Measurements from ENCODE around the gene DUSP2.
A peak's percentile ranks its signal among the peaks of the same experiment; 100 is the strongest.

Gene DUSP2

DNA sequence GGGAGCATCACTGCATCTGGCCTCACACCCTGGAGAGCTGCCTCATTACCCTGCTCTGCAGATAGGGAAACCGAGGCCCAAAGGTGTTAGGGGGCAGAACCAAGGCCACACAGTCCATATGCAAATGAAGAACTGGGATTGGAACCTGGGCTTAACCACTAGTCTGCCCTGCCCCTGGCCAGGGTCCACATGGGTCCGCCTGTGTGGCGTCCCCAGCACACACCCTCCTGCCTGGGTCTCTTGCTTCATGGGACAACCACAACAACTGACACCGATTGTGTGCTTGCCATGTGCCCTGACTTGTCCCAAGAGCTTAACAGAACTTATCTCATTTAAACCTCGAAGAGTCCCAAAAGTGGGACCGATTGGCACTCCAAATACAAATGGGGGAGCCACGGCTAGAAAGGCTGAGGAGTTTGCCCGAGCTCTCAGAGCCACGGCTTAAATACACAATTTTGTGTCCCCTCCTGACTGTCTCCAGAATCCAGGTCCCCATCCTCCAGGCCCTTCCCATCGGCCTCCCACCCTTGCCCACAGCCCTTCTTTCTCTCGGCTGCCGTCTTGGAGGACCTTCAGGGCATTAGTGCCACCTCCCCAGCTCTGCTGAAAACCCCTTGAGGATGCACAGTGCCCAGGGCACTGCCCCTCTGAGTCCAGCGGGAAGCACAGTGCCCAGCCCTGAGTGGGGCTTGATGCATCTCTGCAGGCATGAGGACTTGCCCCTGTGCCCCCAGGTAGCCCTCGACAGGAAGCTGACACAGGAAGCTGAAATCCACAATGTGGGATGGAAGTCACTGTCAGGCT lies 5.8 kb upstream of the DUSP2 start:
- H3K27ac ChIP-seq = no peak overlapping the region
- no peak for TF ChIP-seq ZFX (IDR thresholded peaks at IDR 0.05; ENCODE audit: borderline replicate concordance)
- TF ChIP-seq, protein P1, sequence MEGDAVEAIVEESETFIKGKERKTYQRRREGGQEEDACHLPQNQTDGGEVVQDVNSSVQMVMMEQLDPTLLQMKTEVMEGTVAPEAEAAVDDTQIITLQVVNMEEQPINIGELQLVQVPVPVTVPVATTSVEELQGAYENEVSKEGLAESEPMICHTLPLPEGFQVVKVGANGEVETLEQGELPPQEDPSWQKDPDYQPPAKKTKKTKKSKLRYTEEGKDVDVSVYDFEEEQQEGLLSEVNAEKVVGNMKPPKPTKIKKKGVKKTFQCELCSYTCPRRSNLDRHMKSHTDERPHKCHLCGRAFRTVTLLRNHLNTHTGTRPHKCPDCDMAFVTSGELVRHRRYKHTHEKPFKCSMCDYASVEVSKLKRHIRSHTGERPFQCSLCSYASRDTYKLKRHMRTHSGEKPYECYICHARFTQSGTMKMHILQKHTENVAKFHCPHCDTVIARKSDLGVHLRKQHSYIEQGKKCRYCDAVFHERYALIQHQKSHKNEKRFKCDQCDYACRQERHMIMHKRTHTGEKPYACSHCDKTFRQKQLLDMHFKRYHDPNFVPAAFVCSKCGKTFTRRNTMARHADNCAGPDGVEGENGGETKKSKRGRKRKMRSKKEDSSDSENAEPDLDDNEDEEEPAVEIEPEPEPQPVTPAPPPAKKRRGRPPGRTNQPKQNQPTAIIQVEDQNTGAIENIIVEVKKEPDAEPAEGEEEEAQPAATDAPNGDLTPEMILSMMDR (IDR thresholded peaks at IDR 0.05) = no peak

DNA sequence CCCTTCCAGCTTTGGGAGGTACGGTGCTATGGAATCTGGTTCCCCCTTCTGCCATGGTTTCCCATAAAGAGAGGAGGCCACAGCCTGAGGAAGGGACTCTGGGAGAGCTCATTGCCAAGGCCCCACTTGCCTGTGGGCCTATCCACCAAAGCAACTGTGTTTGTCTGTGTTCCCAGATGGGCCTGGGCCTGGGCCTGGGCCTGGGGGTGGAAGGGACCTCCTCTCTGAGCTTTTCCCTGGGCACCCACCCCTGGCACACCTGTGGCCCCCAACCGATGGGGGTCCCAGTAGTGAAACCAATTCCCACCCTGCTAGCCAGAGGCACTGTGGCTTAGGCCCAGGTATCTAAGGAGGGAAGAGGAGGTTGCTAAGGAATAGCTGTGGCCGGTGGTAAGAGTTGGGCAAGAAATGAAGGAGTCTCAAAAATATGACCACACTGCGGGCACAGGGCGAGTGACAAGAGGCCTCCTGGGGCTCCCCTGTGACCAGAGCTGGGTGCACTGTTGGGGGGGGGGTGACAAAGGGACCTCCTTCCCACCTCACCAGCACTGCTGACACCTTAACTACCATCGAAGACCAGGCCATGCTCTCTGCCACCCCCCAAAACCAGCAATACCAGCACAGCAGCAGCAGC lies 4.9 kb upstream of the DUSP2 start:
- no peak overlapping the region for H3K27ac ChIP-seq

DNA sequence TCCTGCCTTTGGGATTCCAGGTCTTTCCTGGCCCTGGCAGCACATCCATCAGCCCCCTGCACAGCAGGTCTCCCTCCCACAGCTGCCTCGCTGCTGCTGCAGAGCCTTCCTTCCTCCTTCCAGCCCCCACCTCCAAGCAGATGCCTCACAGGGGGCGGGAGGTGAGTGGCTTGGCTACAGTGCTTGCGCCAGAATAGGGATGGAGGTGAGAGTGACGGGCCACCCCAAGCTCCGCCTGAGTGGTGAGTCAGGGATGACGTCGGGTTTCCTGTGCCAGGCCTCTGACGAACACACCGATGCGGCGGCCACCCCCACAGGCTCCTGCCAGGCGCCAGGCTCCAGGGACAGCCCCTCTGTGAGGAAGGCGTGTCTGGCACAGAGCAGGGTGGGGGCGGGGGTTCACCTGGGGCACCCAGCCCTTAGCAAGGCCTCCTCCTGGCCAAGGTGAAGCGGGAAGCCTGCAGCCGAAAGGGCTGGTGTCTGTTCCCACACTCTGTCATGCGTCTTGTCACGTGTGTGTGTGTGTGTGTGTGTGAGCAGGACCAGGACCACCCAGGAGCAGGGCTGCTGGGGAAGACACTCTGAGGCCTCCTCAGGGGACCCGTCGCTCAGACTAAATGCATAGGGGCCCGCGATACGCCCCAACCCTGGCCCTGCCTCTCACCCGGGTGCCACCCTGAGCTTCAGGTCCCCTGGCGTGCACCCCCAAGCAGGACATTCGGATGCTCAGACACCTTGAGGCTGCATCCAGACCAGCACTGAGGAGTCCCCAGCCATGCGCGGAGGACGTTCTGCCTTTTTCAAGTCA lies 3.4 kb upstream of the DUSP2 start:
- H3K27ac ChIP-seq = peak overlapping the region; percentile 83
- TF ChIP-seq, protein P1 (IDR thresholded peaks at IDR 0.05) = no peak
- TF ChIP-seq ZFX (IDR thresholded peaks at IDR 0.05; ENCODE audit: borderline replicate concordance) = no peak

More for the DNA sequence above, 4.9 kb upstream of the DUSP2 start:
- no peak for TF ChIP-seq ZFX (IDR thresholded peaks at IDR 0.05; ENCODE audit: borderline replicate concordance)
- TF ChIP-seq, protein P1 (IDR thresholded peaks at IDR 0.05) = no peak

DNA sequence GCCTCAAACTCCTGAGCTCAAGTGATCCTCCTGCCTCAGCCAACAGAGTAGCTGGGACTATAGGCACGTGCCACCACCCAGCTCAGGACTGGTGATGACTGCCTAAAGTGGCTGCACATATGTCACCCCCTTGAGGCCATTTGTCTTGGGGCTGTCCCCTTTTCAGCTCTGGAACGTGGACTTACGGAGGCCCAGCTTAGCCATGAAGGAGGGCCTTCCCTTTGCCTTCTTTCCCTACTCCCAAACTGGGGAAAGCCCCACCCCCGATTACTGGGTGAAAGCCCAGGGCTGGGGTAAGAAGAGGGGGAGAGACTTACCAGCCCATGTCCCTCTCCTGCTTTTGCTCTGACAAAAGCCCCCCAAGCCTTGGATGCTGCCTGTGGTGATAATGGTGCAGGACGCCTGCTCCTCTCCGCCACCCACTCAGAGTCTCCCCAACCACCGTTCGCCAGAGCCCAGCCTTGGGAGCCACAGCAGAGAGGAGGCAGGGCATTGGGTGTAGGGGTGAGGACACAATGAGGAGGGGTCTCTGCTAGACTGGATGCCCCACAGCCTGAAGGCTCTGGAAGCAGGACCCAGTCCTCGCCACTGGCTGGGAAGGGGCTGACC lies 2.5 kb upstream of the DUSP2 start:
- peak overlapping the region; percentile 83 for H3K27ac ChIP-seq
- TF ChIP-seq, protein P1 (IDR thresholded peaks at IDR 0.05) = no peak
- TF ChIP-seq ZFX (IDR thresholded peaks at IDR 0.05; ENCODE audit: borderline replicate concordance) = no peak

DNA sequence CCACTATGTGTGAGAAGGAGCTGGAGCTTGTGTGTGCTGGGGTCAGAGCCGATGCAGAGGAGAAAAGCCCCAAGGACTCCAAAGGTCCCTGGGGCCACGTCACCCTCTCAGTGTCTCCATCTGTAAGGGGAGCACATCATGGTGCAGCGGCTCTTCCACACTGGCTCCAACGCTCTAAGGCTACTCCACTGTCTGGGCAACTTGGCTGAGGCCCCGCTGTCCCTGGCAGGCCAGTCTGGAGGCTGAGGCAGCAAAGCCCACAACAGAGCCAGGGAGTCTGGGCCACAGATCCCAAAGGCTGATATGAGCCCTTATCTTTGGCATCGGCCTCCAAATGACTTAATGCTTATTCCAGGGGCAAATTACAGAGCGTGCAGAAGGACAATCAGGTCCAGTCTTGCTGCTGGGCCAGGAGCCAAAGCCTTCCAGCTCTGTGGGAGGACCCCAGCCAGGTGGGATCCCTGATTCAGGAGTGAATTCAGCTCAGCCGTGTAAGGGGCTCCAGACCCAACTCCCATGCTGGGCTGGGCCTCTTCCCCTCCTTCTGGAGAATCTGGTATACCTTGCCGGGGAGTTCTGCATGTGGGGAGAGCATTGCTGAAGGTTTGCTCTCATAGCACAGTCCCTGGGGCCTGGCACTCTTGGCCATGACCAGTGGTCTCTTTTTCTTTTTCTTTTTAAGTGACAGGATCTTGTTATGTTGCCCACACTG lies 1.8 kb upstream of the DUSP2 start:
- peak overlapping the region; percentile 83 for H3K27ac ChIP-seq
- no peak for TF ChIP-seq ZFX (IDR thresholded peaks at IDR 0.05; ENCODE audit: borderline replicate concordance)
- TF ChIP-seq, protein P1 (IDR thresholded peaks at IDR 0.05) = no peak

DNA sequence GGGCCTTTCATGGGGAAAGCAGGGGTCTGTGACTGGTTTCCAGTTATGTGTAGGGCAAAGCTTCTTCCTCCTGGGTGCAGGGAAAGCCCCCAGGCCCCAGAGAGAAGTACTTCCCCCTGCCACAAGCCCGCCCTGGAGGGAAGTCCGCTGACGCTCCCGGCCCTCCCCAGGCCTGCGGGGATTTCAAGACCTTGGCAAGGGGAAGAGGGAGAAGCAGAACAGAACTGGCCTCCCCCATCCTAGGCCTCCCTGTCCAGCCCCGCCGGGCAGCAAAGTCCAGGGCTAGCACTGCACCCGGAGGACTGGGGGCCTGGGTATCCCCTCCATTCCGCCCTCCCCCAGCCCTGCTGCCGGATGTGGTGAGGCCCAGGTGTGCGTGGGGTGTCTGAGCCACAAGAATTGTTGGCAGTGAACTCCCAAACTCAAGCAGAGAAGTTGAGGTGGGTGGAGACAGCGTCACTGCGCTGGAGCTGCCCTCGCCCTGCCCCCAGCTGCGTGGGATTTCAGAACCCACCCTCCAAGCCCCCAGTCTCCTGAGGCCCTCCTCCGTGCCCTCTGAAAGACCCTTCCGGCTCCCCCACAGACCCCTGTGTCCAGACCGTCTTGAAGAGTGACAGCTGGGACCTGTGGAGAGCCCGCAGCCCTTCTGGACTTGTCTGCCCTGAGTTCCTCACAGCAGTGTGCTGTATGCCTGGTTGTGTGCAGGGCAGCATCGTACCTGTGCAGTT lies 1.1 kb upstream of the DUSP2 start:
- no peak for TF ChIP-seq ZFX (IDR thresholded peaks at IDR 0.05; ENCODE audit: borderline replicate concordance)
- TF ChIP-seq, protein P1 (IDR thresholded peaks at IDR 0.05) = no peak
- H3K27ac ChIP-seq = peak overlapping the region; percentile 83
